Effector CD4-positive, alpha-beta T cell (primary cell): ENCODE results near the gene INPP1.
"Not testable (repeated sequence)": the region's sequence is repeated elsewhere in the genome, so short reads cannot be mapped to it uniquely, and the experiment has no call there.

Experiments
- DNase-seq: peaks from one replicate; pipeline ENCODE4 v3.0.0-alpha.2; 2020

The INPP1 gene

GRCh38 chr2:190334479-190335224 lies 8.7 kb upstream of the INPP1 start:
- DNase-seq, result no peak

GRCh38 chr2:190335225-190335559 lies 8.2 kb upstream of the INPP1 start:
- no peak for DNase-seq

- not testable (repeated sequence) for DNase-seq
These were observed 7.8 kb upstream of the INPP1 start for GRCh38 chr2:190335584-190335983.

- DNase-seq, result no peak
These were observed 7.0 kb upstream of the INPP1 start for GRCh38 chr2:190336420-190336819.

- no peak for DNase-seq
These were observed 4.9 kb upstream of the INPP1 start for GRCh38 chr2:190338453-190338852.

- DNase-seq, result no peak
These were observed 4.0 kb upstream of the INPP1 start for GRCh38 chr2:190339394-190339793.

GRCh38 chr2:190340369-190340768 lies 3.0 kb upstream of the INPP1 start:
- DNase-seq, result no peak

GRCh38 chr2:190342611-190343010 lies 778 bp upstream of the INPP1 start:
- DNase-seq, result no peak

- DNase-seq, result no peak
These were observed 277 bp upstream of the INPP1 start for GRCh38 chr2:190343089-190343535.

GRCh38 chr2:190344276-190344827 lies 963 bp downstream of the INPP1 start:
- no peak for DNase-seq

GRCh38 chr2:190350371-190350770 lies 7.0 kb downstream of the INPP1 start:
- DNase-seq, result no peak

- DNase-seq, result no peak
These were observed 8.6 kb downstream of the INPP1 start for GRCh38 chr2:190351955-190352354.

GRCh38 chr2:190352668-190353536 lies 9.5 kb downstream of the INPP1 start:
- DNase-seq, result no peak

GRCh38 chr2:190353537-190353899 lies 10.1 kb downstream of the INPP1 start:
- DNase-seq, result no peak

GRCh38 chr2:190354003-190354690 lies 10.8 kb downstream of the INPP1 start:
- DNase-seq, result no peak

GRCh38 chr2:190355968-190356644 lies 12.7 kb downstream of the INPP1 start:
- DNase-seq, result no peak

- DNase-seq, result no peak
These were observed 14.2 kb downstream of the INPP1 start for GRCh38 chr2:190357600-190357999.

GRCh38 chr2:190358655-190359448 lies 15.5 kb downstream of the INPP1 start:
- DNase-seq, result not testable (repeated sequence)

- no peak for DNase-seq
These were observed 17.2 kb downstream of the INPP1 start for GRCh38 chr2:190360561-190360960.

GRCh38 chr2:190360965-190361364 lies 17.6 kb downstream of the INPP1 start:
- DNase-seq, result no peak

- no peak for DNase-seq
These were observed 18.2 kb downstream of the INPP1 start for GRCh38 chr2:190361572-190361971.

GRCh38 chr2:190362894-190363293 lies 19.5 kb downstream of the INPP1 start:
- no peak for DNase-seq
